Gastroesophageal sphincter (tissue), 3 donors: ENCODE results near the gene SPG7.

Experiments used
- EP300 ChIP-seq: sonication (generic); formaldehyde crosslinking; IDR thresholded peaks from one replicate; pipeline ENCODE4 v1.6.1; 2017; ENCODE audit warnings: antibody characterized with exemption, mild to moderate bottlenecking
- POLR2A ChIP-seq, 2 donors: fragments of 450-650 bp; IDR thresholded peaks; one replicate each; pipeline ENCODE4 v1.6.1; 2017; ENCODE audit warnings: antibody characterized with exemption in 2 of 2, mild to moderate bottlenecking in 2 of 2, moderate library complexity in 1 of 2
- POLR2AphosphoS5 ChIP-seq: sonication (generic); formaldehyde crosslinking; IDR thresholded peaks from one replicate; pipeline ENCODE4 v1.6.1; 2017; ENCODE audit warnings: antibody characterized with exemption
- TF ChIP-seq, protein P1 (sequence below), 4 experiments: fragments of 200-600 bp in 2 of 4; fragments of 450-650 bp in 2 of 4; sonication (generic) in 1 of 4; IDR thresholded peaks; one replicate each; pipeline ENCODE4 v1.5.1; 2017 to 2019; ENCODE audit warnings: antibody characterized with exemption in 4 of 4, mild to moderate bottlenecking in 2 of 4, moderate library complexity in 2 of 4

DNA sequence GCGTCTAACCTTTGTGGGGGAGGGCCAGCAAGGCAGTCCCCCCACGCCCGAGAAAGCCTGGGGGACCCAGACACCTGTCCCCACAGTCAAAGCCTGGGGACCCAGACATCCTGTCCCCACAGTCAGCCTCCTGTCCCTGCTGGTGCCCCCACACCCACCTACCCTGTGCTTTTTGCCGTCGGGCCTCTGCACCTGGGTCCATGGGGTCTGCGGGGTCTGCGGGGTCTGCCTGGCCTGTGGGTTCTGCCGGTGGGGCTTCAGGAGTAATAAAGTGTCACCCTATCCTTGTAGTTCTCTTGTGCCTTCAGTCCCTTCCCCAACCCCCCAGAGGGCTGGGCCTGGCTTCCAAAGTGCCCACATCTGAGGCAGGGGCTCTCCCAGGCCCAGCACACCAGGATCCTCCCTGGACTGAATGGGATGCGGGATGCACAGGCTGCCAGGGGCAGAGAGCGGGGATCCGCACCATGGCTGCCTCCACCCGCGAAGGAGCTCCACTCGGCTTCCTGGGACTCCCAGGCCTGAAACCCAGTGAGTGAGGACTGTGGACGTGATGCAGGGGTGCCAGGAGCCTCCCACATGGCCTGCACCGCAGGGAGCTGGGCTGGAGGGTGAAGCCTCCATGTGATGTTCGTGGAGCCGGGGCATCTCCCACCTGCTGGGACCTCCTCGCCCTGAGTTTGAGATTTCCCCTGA is 88.9 kb downstream of the SPG7 start:
- no peak for TF ChIP-seq POLR2A (IDR thresholded peaks at IDR 0.05)
- TF ChIP-seq, protein P1, sequence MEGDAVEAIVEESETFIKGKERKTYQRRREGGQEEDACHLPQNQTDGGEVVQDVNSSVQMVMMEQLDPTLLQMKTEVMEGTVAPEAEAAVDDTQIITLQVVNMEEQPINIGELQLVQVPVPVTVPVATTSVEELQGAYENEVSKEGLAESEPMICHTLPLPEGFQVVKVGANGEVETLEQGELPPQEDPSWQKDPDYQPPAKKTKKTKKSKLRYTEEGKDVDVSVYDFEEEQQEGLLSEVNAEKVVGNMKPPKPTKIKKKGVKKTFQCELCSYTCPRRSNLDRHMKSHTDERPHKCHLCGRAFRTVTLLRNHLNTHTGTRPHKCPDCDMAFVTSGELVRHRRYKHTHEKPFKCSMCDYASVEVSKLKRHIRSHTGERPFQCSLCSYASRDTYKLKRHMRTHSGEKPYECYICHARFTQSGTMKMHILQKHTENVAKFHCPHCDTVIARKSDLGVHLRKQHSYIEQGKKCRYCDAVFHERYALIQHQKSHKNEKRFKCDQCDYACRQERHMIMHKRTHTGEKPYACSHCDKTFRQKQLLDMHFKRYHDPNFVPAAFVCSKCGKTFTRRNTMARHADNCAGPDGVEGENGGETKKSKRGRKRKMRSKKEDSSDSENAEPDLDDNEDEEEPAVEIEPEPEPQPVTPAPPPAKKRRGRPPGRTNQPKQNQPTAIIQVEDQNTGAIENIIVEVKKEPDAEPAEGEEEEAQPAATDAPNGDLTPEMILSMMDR (IDR thresholded peaks at IDR 0.05): no peak
- no peak for TF ChIP-seq POLR2AphosphoS5
- no peak for TF ChIP-seq EP300
